NCI-H748 (cell line): Measurements from ENCODE around the gene FLNC.

Experiments used
- DNase-seq: peaks from one replicate; lab custom pipeline; 2025; ENCODE audit not compliant: unreplicated experiment; lab: John Stamatoyannopoulos, UW

Gene FLNC

DNA sequence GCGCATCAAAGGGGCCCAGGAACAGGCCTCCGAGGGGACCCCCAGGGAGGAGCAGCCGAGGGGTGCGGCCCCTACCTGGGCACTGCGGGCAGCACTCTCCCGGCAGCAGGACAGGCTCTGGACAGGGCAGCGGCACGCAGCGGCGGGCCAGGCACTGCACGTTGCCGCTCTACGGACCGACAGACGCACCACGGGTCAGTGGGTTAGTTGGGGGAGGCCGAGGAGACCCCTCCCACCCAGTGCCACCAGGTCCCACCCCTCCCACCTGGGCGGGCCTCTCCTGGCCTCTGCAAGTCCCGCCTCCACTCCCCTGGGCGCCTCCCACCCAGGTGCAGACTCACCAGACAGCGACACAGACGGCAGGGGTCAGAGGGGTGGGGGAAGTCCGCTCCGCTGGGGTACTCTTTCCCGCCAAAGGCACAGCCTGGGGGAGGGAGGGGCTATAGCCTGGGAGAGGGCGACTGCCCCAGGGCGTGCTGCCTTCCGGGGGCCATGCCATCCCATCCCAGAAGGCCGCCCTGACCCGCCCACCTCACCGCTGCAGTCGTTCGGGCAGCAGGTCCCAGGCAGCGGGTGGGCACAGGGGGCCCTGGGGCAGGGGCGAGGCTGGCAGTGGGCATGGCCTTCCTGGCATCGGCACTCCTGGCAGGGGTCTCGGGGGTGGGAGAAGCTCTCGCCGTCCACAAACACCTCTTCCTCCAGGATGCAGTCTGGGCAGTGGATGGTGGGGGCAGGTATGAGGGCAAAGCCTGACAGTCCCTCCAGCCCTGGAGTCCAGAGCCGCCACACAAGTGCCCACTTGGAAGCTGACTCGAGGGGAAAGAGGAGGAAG is 61.1 kb downstream of the FLNC start:
- DNase-seq: peak; percentile 65

DNA sequence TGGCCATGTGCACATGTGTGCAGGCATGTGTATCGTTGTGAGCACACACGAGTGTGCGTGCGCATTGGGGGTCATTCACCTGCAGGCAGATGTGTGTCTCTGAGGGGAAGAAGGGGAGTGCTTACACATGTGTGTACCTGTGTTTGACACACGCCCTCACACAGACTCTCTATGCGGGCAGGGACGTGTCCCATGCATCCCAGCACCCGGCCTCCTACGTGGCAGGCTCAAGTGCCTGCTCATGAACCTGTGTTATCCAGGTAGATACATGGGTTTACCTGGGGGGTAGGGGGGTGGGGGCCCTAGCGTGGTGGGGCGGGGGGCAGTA is 61.7 kb downstream of the FLNC start:
- DNase-seq: no peak

DNA sequence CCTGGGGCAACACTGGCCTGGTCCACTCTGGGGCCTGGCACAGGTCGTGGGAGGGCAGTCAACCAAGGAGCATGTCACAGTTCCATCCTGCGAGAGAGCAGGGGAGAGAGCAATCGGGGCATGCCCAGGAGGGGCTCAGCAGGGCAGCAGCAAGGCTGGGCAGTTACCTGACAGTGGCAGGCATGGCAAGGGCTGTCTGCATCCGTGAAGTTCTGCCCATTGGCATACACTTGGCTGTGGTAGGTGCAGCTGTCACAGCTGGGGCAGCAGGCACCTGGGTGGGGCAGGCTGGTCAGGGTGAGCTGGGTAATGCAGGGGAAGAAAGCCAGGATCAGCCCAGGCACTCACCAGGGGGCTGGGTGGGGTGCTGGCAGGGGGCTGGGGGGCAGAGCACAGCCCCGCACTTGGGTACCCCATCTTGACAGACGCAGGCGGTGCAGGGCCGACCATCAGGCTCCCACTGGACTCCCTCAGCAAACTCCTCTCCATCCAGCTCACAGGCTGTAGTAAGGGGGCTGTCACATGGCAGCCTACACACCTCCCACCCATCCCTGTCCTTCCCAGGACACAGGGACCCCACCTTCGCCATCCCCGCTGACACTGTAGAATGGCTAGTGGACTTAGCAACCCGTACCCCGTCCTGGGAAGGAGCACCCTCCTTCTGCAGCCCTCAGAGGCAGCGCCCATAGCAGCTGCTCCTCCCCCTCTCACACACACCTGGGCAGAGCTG is 62.5 kb downstream of the FLNC start:
- DNase-seq: no peak

DNA sequence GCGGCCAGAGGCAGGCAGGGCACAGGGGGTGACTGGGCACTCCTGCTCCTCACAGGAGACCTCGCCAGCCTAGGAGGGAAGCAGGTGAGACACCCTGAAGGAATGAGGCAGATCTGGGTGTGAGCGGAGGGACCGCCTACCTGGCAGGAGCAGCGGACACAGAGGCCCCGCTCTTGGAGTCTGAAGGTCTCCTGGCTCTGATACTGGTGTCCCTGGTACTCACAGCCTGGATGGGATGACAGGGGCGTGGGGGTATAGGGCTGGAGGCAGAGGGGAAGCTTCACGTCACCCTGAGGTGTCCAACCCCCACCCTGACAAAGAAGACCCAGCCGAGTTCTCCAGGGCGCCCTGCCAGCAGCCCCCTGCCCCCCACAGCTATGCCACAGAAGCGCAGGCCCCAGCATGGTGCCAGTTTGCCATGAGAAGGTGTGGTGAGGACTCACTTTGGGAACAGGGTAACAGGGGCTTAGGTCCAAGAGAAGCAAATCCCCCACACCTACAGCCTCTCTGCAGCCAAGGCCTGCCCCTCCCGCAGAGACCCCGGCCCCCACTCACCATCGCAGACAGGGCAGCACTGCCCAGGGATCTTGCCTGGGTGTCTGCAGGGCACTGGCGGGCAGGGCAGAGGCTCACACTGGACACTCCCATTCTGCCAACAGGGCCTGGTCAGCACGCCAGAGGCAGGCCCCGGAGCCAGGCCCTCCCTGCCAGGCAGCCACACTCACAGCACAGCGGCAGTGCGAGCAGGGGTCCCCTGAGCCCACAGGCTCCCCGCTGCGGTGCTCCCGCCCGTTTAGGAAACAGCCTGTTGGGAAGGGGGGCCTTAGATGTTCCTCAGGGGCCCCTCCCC is 63.3 kb downstream of the FLNC start:
- DNase-seq: no peak

GRCh38 chr7:128894101-128894440 is 63.9 kb downstream of the FLNC start:
- no peak for DNase-seq

DNA sequence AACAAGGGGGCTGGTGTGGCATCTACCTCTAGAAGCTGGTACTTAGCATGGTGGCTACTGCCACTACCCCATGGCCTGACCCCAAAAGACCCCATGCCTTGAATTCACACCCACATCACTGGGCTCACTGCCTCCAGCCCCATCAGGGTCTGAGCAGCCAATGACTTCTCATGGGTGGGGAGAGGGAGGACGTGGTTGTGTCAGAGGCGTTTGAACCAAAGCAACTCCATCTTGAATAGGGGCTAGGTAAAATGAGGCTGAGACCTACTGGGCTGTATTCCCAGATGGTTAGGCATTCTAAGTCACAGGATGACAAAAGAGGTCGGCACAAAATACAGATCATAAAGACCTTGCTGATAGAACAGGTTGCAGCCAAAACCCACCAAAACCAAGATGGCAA is 65.1 kb downstream of the FLNC start:
- no peak for DNase-seq

DNA sequence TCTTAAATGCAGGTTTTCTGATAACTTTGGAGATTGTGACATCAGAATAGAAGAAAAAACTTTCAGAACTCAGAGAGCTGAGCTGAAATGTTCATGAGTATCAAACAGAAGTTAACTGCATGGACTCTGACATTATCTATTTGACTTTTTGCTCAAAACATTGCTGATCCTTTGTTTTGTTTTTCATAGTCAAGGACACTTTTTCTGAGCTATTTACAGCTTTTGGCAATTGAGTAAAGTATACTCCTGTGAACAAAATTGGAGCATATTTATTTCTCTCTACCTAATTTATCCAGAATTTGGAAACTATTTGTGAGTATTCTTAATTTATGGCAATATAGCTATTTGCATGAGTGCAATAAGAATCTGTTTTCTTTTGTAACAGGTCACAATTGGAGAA is 69.2 kb downstream of the FLNC start:
- no peak for DNase-seq

DNA sequence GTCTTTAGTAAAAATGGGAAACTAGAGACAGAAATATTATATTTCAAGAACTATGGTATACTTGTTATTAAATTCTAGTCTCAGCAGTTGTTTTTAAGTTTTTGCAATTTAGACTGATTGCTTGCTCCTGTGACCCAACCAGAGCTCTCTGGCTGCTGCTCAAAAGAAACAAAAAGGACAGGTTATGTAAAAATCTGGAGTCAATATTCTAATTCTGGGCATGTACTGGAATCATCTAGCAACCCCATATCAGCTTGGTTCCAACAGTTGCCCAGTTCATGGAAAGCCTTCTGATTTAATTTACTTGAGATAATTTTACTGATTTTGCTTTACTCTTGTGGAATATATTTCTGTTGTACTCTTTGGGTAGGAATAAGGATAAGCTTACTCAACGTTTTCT is 70.0 kb downstream of the FLNC start:
- no peak for DNase-seq

DNA sequence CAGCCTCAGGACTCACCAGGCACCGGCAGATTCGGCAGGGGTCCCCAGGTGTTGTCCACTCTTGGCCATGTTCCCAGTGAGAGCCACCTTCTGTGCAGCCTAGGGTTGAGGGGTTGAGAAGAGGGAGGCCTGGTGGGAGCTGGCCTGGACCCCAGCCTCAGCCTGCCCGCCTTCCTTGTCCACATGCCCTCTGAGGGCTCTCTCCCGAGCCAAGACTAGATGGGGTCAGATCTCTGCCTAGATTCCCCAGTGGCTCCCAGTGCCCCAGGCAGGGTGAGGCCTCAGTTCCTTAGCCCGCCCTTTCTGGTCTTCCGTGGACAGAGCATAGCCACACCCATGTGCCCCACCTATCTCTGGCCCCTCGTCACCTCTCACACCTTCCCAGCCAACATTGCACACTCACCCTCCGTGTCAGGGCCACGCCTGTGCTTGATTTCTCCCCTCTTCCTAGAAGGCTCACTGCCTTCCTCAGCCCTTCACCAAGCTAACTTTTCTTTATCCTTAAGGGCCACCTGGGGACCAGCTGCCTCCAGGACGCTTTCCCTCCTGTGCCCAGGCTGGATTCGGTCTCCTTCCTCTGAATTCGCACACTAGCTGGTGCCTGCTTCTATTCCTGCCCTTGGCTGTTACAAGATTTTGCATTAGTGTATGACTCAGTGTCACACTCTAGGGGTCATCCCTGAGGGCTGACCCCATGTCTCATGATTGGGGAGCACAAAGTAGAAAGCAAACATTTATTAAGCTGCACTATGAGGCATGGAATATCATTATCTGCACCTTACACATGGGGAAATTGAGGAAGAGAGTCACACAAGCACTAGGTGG is 72.8 kb downstream of the FLNC start:
- no peak for DNase-seq

- no peak for DNase-seq
These were observed 73.6 kb downstream of the FLNC start for GRCh38 chr7:128903621-128904361.

GRCh38 chr7:128904381-128905197 is 74.4 kb downstream of the FLNC start:
- DNase-seq: peak; percentile 66

DNA sequence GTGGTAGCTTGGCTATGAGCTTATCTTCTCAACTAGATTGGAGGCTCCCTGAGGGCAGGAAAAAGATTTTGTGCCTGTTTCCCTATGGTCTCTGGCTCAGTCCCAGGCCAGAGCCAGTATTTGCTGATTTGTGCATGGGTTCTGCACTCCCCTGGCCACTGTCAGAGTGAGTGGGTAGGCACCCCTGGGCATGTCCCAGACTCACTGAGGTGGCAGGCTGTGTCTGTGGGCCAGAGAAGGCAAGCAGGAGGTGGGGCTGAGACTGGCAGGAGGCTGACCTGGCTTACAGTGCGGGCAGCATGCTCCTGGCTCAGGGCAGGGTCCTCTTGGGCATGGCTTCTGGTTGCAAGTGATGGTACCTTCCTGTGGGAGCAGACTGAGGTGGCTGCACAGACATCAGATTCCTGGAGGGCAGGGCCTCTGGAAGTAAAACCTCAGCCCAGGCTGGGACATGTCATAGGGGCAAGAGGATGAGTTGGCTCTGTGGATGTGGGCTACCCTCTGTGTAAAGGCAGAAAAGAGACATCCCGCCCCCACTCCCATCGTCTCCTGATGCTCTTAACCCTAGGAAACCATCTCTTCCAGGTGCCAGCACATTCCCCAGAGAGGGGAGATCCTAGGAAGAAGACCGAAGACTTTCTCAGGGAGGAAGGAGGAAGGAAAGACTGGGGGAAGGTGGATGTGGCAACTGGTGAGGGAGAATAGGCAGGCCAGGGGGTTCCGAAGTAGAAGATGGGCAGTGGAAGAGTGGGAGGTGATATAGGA is 76.0 kb downstream of the FLNC start:
- DNase-seq: no peak

DNA sequence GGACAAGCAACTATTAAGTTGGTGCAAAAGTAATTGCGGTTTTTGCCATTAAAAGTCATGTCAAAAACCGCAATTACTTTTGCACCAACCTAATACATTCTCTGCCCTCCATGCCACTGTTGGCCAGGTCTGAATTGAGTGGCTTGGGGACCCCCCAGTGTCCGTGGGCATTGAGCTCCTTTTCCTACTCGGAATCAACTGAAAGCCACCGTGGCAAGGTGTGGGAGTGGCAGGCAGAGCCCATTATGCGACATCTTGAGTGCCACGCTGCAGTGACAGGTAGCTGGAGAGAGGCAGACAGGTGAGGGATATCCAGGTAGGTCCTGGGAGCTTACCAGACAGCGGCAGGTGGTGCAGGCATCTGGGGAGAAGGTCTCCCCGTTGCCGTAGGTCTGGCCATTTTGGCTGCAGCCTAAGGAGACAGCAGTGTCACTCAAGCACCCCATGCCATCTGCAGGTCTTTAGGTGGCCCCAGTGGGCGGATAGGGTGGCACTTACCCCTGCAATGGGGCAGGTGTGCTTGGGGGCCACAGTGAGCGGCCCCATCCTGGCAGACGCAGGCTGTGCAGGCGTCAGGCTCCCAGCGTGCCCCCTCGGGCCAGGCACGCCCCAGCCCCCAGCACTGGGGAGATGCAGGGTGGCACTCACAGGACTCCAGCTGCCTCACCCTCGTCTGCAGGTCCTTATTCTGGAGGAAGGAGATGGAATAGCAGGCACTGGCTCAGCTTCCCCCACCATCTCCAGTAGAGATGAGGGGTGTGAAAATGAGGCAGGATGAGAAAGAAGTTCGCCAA is 76.8 kb downstream of the FLNC start:
- DNase-seq: no peak
